Right lobe of liver (tissue), 4 donors: Measurements from ENCODE around the gene CCDC9B.

Experiments used
- CTCF ChIP-seq, 4 donors: fragments of 200-600 bp in 3 of 4; fragments of 450-650 bp in 1 of 4; IDR thresholded peaks; one replicate each; pipeline versions ENCODE4 v1.5.1 to v1.8.0; 2016 to 2022; ENCODE audit warnings: antibody characterized with exemption in 4 of 4, mild to moderate bottlenecking in 2 of 4
- POLR2A ChIP-seq: fragments of 450-650 bp; IDR thresholded peaks from one replicate; pipeline ENCODE4 v1.6.1; 2017; ENCODE audit warnings: antibody characterized with exemption, mild to moderate bottlenecking
- donor health status: DM: no; HTN: no; CAD: no.
- donor health status: DM: no; HTN: no; CAD: no.
- donor health status: DM: no; HTN: yes; CAD: no.

GRCh38 chr15:40353697-40354096 is 13.0 kb upstream of the CCDC9B start:
- no peak for TF ChIP-seq CTCF (IDR thresholded peaks at IDR 0.05)
- TF ChIP-seq POLR2A = no peak
